PFSK-1 (cell line): ENCODE measurements around the gene IL34.

ENCODE experiments used
- FOXP2 ChIP-seq: optimal IDR thresholded peaks from 2 replicates; pipeline ENCODE3; 2011; ENCODE audit warnings: borderline replicate concordance, control low read depth, inconsistent platforms; ENCODE audit not compliant: insufficient read depth; ENCODE audit errors: extremely low read length, extremely low read depth
- POLR2AphosphoS5 ChIP-seq: IDR thresholded peaks from 2 replicates; pipeline ENCODE4 v1.6.1; 2012; ENCODE audit warnings: low read depth, mild to moderate bottlenecking, control low read depth, low read length, moderate library complexity
- REST ChIP-seq, 2 experiments: IDR thresholded peaks; 2 replicates each; pipeline versions ENCODE4 v1.6.1 to v1.8.0; 2011 to 2012; ENCODE audit warnings: low read depth in 2 of 2, low read length in 2 of 2, control low read depth in 1 of 2, inconsistent platforms in 1 of 2, mild to moderate bottlenecking in 1 of 2, moderate library complexity in 1 of 2; ENCODE audit not compliant: insufficient read depth in 1 of 2
- SIN3A ChIP-seq: IDR thresholded peaks from 2 replicates; pipeline ENCODE4 v1.6.1; 2012; ENCODE audit warnings: mild to moderate bottlenecking, low read length, moderate library complexity, borderline replicate concordance; ENCODE audit not compliant: insufficient read depth

- TF ChIP-seq SIN3A: no peak
- TF ChIP-seq POLR2AphosphoS5: no peak
- no peak for TF ChIP-seq FOXP2
- no peak for TF ChIP-seq REST (IDR thresholded peaks at IDR 0.05; ENCODE audit: insufficient read depth in 1 of 2, low read depth in 2 of 2, low read length in 2 of 2)
Measured at GRCh38 chr16:70635336-70636016, 10.9 kb upstream of the IL34 start.
